ENCODE data around the gene RASSF3. TPM values are rescaled to one million over a fixed set of nuclear protein-coding genes. Genes with fewer than 3 reads are reported as not detected.

Gene RASSF3
- polyA plus RNA-seq (ENCODE audit: low read depth in 6 of 6), result 1 to 10 TPM; 3.2 to 7.8 (median 4.5) TPM

DNA sequence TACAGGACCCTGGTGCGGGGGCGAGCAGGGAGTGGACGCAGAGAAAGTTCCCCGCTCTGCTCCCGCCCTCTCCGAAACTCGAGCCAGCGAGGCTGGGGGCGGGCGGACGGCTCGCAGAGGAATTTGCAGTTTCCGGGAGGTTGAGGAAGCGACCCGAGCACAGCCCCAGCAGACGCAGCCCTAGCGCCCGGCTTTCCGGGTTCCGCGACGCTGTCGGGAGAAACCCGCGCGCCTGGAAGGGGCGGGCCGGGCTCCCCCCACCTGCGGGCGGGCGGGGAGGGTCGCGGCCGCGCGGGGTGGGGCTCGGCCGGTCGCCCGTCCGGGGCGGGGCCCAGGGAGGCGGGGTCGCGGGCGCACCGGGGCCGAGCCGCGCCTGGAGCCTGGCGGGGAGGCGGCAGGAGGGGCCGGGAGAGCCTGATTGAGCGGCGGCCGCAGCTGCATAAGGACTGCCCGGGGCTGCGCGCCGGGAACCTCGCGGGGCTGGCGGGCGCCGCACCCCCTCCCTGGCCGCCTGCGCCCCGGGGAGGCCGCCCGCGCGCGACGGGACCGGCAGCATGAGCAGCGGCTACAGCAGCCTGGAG lies at the start of gene RASSF3:
TSS of gene RASSF3 (plus strand) at position 417 of the 581 bp plus-strand sequence. CDS start at position 555, 138 bp downstream.
- peaks cover 0 to 4% of the 10 kb centered on the region in 2 donors for H3K36me3 Mint-ChIP-seq
- no peaks in the 10 kb centered on the region for H3K27me3 Mint-ChIP-seq
- ATAC-seq (ENCODE audit: low read depth in 2 of 2), result peak; percentile 41 to 48
- peak within 1 kb of the TSS; percentile 88 to 99 (median 96) for H3K4me3 Mint-ChIP-seq
- DNase-seq, result peak; percentile 61
- peaks cover 18 to 47% (median 45%) of the 10 kb centered on the region in 3 donors for H3K4me1 Mint-ChIP-seq
- peak within 1 kb of the TSS; percentile 96 to 97 (median 97) for H3K27ac Mint-ChIP-seq
- no peaks in the 10 kb centered on the region for H3K9me3 Mint-ChIP-seq

GRCh38 chr12:64561302-64562136 lies 48.8 kb upstream of the RASSF3 start:
- Mint-ChIP-seq H3K4me1 (no peaks in the 10 kb centered on the region), H3K9me3 (no peaks in the 10 kb centered on the region), H3K27ac (no peak overlapping the region), H3K4me3 (no peak overlapping the region), H3K27me3 (peaks cover 0 to 11% (median 9%) of the 10 kb centered on the region in 3 donors), H3K36me3 (no peaks in the 10 kb centered on the region)
- DNase-seq (no peak), ATAC-seq (ENCODE audit: low read depth in 2 of 2) (no peak)

DNA sequence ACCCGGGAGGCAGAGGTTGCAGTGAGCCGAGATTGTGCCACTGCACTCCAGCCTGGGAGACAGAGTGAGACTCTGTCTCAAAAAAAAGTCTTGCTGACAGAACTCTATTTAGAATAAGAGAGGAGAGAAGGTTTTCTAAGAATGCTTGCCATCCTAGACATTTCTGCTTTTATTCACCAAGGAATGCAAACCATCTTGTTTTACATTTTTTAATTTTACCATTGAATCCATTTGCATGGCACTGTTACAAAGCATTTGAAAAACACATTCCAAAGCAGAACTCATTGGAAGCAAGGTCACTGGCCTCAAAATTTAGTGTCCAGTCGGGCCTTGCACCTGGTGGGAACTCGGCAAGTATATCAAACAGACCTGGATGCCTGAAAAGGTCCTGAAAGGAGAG lies 44.2 kb upstream of the RASSF3 start:
- ATAC-seq (ENCODE audit: low read depth in 2 of 2) (no peak), DNase-seq (no peak)
- Mint-ChIP-seq H3K9me3 (no peaks in the 10 kb centered on the region), H3K4me1 (peaks cover 0 to 2% (median 0%) of the 10 kb centered on the region in 3 donors), H3K27me3 (peaks cover 0 to 11% (median 9%) of the 10 kb centered on the region in 3 donors), H3K36me3 (no peaks in the 10 kb centered on the region), H3K27ac (peak overlapping the region in 1 of 6 donors; percentile 63), H3K4me3 (no peak overlapping the region)

DNA sequence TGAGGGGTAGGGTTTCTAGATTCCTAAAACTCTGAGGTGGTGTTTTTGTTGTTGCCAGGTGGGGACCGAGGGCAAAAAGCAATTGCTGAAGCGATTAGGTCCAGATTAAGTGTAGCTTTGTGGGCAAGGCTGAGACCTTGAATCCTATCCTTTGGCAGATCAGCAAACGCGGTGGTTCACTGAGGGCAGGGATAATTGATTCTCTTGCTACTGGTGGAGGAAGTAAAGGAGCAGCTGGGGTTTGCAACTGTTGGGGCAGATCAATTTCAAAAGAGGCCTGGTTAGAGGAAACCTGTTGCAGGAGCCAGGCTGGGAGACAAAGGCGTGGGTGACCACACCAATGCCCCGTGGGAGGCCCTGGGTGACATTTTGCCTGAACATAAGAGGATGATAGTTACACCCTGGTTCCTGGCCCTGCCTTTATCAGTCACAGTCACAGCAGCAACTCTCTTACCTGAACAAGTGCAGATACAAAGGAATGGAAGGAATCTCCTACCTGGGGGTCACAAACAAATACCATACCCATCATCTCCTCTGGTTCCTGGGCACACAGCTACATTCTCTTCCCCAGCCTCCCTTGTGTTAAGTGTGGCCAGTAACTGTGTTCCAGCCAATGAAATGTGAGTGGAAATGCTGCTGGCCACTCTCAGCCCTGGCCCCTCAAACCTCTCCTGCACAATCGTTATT lies 43.3 kb upstream of the RASSF3 start:
- ATAC-seq (ENCODE audit: low read depth in 2 of 2) (no peak), DNase-seq (no peak)
- Mint-ChIP-seq H3K27me3 (peaks cover 0 to 11% (median 9%) of the 10 kb centered on the region in 3 donors), H3K4me3 (no peak overlapping the region), H3K4me1 (peaks cover 0 to 2% (median 0%) of the 10 kb centered on the region in 3 donors), H3K36me3 (peaks cover 0 to 2% of the 10 kb centered on the region in 2 donors), H3K27ac (peak overlapping the region in 1 of 6 donors; percentile 66), H3K9me3 (peaks cover 0 to 3% (median under 1%) of the 10 kb centered on the region in 7 donors)

DNA sequence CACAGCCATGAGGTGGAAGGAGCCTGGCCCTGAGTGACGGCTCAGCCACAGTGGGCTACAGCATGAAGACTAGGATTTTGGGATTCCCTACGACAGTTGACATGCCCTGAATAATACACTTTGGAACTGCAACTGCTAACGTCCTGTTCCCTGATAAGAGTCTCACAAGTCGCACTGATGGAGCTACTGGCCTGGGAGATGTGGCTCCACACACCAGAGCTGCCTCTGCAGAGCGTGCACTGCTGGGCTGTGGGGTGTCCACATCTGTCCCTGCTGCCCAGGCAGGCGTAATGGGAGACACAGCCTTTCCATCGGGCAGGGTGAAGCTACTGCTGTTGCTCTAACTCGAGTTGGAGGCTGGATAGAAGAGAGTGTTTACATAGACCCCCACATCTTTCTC lies 42.7 kb upstream of the RASSF3 start:
- peaks cover 0 to 10% (median 9%) of the 10 kb centered on the region in 3 donors for H3K27me3 Mint-ChIP-seq
- H3K36me3 Mint-ChIP-seq, result peaks cover 0 to 6% of the 10 kb centered on the region in 2 donors
- ATAC-seq (ENCODE audit: low read depth in 2 of 2) (no peak), DNase-seq (no peak)
- H3K4me1 Mint-ChIP-seq, result peaks cover 0 to 2% (median 0%) of the 10 kb centered on the region in 3 donors
- H3K27ac Mint-ChIP-seq, result no peak overlapping the region
- peaks cover 0 to 7% (median 2%) of the 10 kb centered on the region in 7 donors for H3K9me3 Mint-ChIP-seq
- H3K4me3 Mint-ChIP-seq, result no peak overlapping the region

GRCh38 chr12:64568298-64568697 lies 42.0 kb upstream of the RASSF3 start:
- Mint-ChIP-seq H3K27me3 (peaks cover 0 to 6% (median 6%) of the 10 kb centered on the region in 3 donors), H3K4me3 (no peak overlapping the region)
- ATAC-seq (ENCODE audit: low read depth in 2 of 2), result no peak

DNA sequence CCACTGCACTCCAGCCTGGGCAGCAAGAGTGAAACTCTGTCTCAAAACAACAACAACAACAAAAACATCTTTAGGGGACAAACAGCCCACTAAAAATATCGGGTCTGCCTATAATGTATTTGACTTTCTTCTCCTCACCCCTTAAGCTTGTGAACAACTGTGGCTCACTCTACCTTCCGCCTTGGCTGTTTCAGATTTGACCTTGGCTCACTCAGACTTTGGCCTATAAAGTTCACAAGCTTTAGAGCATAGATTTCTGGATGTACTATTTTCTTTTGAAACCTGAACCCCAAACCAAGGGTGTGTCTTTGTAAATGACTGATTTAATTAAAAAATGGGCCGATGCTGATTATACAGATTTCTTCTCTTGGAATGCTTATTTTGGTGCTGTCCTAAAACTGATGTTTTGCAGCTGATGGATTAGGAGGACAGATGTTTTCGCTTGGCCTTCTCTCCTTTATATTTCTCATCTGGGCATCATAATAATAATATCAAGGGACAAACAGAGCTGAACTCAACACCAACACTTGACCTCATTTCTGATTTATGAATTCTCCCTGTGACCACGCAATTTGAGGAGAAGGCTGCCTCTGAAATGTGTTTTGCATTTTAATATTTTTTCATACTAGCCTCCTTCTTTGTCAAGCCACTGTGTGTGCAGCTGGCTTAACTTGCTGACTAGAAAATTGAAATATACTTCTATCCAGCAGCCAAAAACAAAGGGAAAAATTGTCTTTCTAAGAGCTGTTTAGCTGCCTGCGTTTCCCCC lies 40.2 kb upstream of the RASSF3 start:
- no peak for DNase-seq
- H3K27me3 Mint-ChIP-seq, result no peaks in the 10 kb centered on the region
- no peak for ATAC-seq (ENCODE audit: low read depth in 2 of 2)
- H3K27ac Mint-ChIP-seq, result peak overlapping the region in 1 of 6 donors; percentile 68
- peaks cover 0 to 22% (median 11%) of the 10 kb centered on the region in 7 donors for H3K9me3 Mint-ChIP-seq
- peaks cover 0 to 2% (median 0%) of the 10 kb centered on the region in 3 donors for H3K4me1 Mint-ChIP-seq
- H3K4me3 Mint-ChIP-seq, result no peak overlapping the region
- H3K36me3 Mint-ChIP-seq, result peaks cover 0 to 6% of the 10 kb centered on the region in 2 donors

More at GRCh38 chr12:64568298-64568697, 42.0 kb upstream of the RASSF3 start:
- peaks cover 0 to 8% (median 2%) of the 10 kb centered on the region in 7 donors for H3K9me3 Mint-ChIP-seq
- peak overlapping the region in 1 of 6 donors; percentile 36 for H3K27ac Mint-ChIP-seq
- peaks cover 0 to 2% (median 0%) of the 10 kb centered on the region in 3 donors for H3K4me1 Mint-ChIP-seq
- H3K36me3 Mint-ChIP-seq, result peaks cover 0 to 6% of the 10 kb centered on the region in 2 donors
- no peak for DNase-seq

DNA sequence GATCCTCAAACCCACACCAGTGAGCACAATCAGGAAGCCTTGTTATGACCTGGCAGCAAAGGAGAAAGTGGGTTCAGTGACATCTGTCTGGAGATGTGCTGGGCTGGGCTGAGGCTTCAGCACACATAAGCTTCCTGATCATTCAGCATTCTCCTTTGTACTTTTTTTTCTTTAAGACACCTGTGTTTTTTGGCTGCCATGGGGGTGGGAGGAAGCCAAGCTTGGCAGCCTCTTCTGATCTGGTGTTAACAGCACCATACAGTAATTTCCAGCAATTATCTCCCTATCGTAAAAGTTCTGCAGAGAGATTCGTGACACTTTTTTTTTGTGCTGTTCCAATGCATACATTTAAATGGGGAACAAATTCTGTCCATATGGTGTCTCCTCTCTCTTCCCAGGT lies 38.9 kb upstream of the RASSF3 start:
- Mint-ChIP-seq H3K4me1 (peaks cover 0 to 2% (median 0%) of the 10 kb centered on the region in 3 donors), H3K27ac (no peak overlapping the region), H3K27me3 (no peaks in the 10 kb centered on the region), H3K36me3 (peaks cover 0 to 6% of the 10 kb centered on the region in 2 donors), H3K4me3 (no peak overlapping the region), H3K9me3 (peaks cover 0 to 28% (median 18%) of the 10 kb centered on the region in 7 donors)
- ATAC-seq (ENCODE audit: low read depth in 2 of 2) (no peak), DNase-seq (no peak)

GRCh38 chr12:64572241-64572640 lies 38.1 kb upstream of the RASSF3 start:
- Mint-ChIP-seq H3K9me3 (peaks cover 0 to 28% (median 18%) of the 10 kb centered on the region in 7 donors), H3K27me3 (no peaks in the 10 kb centered on the region), H3K36me3 (peaks cover 0 to 6% of the 10 kb centered on the region in 2 donors), H3K4me1 (no peaks in the 10 kb centered on the region), H3K4me3 (no peak overlapping the region), H3K27ac (no peak overlapping the region)
- DNase-seq (no peak), ATAC-seq (ENCODE audit: low read depth in 2 of 2) (no peak)

GRCh38 chr12:64574837-64575236 lies 35.5 kb upstream of the RASSF3 start:
- no peak for DNase-seq
- Mint-ChIP-seq H3K4me1 (no peaks in the 10 kb centered on the region), H3K9me3 (peaks cover 0 to 28% (median 18%) of the 10 kb centered on the region in 7 donors), H3K27ac (no peak overlapping the region), H3K4me3 (no peak overlapping the region), H3K27me3 (no peaks in the 10 kb centered on the region), H3K36me3 (peaks cover 0 to 6% of the 10 kb centered on the region in 2 donors)
- ATAC-seq (ENCODE audit: low read depth in 2 of 2), result no peak

DNA sequence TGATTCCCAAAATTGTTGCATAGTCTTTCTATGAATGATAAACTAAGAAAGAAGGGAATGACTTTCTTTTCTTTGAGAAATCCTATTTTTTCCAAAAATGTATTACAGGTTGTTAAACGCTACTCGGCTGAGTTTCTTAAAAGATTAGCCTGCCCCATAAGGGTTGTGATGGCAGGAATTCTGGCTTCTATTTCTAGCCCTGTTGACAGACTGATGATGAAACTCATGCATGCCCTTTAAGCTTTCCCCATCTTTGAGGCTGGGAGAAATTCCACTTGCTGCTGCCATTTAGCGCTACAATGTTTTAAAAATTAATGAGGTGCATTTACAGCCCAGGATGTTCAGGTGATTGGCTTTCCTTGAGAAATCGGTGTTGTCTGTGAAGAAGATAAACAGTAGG lies 33.2 kb upstream of the RASSF3 start:
- Mint-ChIP-seq H3K36me3 (peaks cover 0 to 3% of the 10 kb centered on the region in 2 donors), H3K4me3 (no peak overlapping the region), H3K27me3 (no peaks in the 10 kb centered on the region), H3K4me1 (no peaks in the 10 kb centered on the region), H3K9me3 (peaks cover 0 to 27% (median 16%) of the 10 kb centered on the region in 7 donors), H3K27ac (no peak overlapping the region)
- no peak for DNase-seq
- no peak for ATAC-seq (ENCODE audit: low read depth in 2 of 2)

DNA sequence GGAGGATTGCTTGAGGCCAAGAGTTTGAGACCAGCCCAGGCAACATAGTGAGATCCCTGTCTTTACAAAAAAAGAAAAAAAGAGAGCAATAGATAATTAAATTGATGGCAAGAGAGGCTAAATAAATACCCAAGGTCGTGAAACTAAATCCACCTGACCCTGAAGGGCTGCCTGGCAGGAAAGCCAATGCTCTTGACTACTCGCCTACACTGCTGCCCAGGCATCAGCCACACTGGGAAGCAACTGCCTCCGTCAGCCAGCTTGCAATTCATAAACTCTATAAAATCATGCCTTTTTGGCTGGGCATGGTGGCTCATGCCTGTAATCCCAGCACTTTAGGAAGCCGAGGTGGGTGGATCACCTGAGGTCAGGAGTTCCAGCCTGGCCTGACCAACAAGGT lies 31.7 kb upstream of the RASSF3 start:
- Mint-ChIP-seq H3K4me1 (peaks cover 1 to 9% (median 8%) of the 10 kb centered on the region in 3 donors), H3K4me3 (no peak overlapping the region), H3K27me3 (peaks cover 0 to 7% (median 0%) of the 10 kb centered on the region in 3 donors), H3K36me3 (no peaks in the 10 kb centered on the region), H3K27ac (peak overlapping the region in 1 of 6 donors; percentile 57), H3K9me3 (peaks cover 0 to 24% (median 13%) of the 10 kb centered on the region in 7 donors)
- no peak for ATAC-seq (ENCODE audit: low read depth in 2 of 2)
- DNase-seq, result no peak

All from naive B cell (primary cell).